Measurements from ENCODE around the gene TMEM47. TPM values are rescaled to one million over a fixed set of nuclear protein-coding genes. Genes with fewer than 3 reads are reported as not detected.
A peak's percentile ranks its signal among the peaks of the same experiment; 100 is the strongest.

TMEM47 gene
- total RNA-seq, 1 donor from 2014 or later = 11.1 TPM

DNA sequence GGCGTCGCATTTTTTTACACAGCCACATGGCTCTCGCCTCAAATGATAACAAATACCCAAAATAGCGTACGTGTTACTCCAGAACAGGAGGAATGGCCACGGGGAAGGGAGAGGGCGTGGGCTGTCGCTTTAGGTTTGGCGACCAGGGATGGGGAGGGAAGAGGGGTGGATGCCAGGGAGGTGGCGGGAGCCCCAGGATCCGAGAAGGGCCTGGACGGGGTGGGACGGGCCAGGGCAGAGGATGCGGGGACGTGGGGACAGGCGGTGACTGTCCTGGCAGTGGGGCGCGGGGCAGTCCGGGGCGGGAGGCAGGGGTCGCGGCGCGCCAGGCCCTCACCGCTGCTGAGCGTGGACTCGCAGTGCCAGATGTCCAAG, 631 bp downstream of the TMEM47 start:
- peak overlapping the region; percentile 79 for H3K4me3 Mint-ChIP-seq
- DNase-seq (ENCODE audit: low spot score in 2 of 2, unreplicated experiment in 2 of 2) = peak in 1 of 2 experiments; percentile 20
- H3K9me3 Mint-ChIP-seq = no peaks in the 10 kb centered on the region
- H3K27ac Mint-ChIP-seq = peak overlapping the region; percentile 90
- peaks cover 34% of the 10 kb centered on the region for H3K4me1 Mint-ChIP-seq
- no peaks in the 10 kb centered on the region for H3K36me3 Mint-ChIP-seq
- peaks cover 46% of the 10 kb centered on the region for H3K27me3 Mint-ChIP-seq (ENCODE audit: low read depth)
- TF ChIP-seq CTCF (IDR thresholded peaks at IDR 0.05; ENCODE audit: unreplicated experiment) = no peak

GRCh38 chrX:34655501-34656455, 1.3 kb downstream of the TMEM47 start:
- H3K27me3 Mint-ChIP-seq (ENCODE audit: low read depth) = peaks cover 46% of the 10 kb centered on the region
- H3K4me3 Mint-ChIP-seq = peak overlapping the region; percentile 79
- no peak for TF ChIP-seq CTCF (IDR thresholded peaks at IDR 0.05; ENCODE audit: unreplicated experiment)
- peaks cover 34% of the 10 kb centered on the region for H3K4me1 Mint-ChIP-seq
- no peaks in the 10 kb centered on the region for H3K36me3 Mint-ChIP-seq
- peak overlapping the region; percentile 90 for H3K27ac Mint-ChIP-seq
- H3K9me3 Mint-ChIP-seq = no peaks in the 10 kb centered on the region
- no peak for DNase-seq (ENCODE audit: low spot score in 2 of 2, unreplicated experiment in 2 of 2)

- peak overlapping the region; percentile 79 for H3K4me3 Mint-ChIP-seq
- no peaks in the 10 kb centered on the region for H3K9me3 Mint-ChIP-seq
- H3K4me1 Mint-ChIP-seq = peaks cover 34% of the 10 kb centered on the region
- DNase-seq (ENCODE audit: low spot score in 2 of 2, unreplicated experiment in 2 of 2) = no peak
- peaks cover 45% of the 10 kb centered on the region for H3K27me3 Mint-ChIP-seq (ENCODE audit: low read depth)
- H3K27ac Mint-ChIP-seq = peak overlapping the region; percentile 90
- TF ChIP-seq CTCF (IDR thresholded peaks at IDR 0.05; ENCODE audit: unreplicated experiment) = no peak
- no peaks in the 10 kb centered on the region for H3K36me3 Mint-ChIP-seq
Observed at GRCh38 chrX:34654696-34655490, 2.2 kb downstream of the TMEM47 start.

GRCh38 chrX:34653811-34654210, 3.3 kb downstream of the TMEM47 start:
- H3K9me3 Mint-ChIP-seq = peaks cover 5% of the 10 kb centered on the region
- no peak for TF ChIP-seq CTCF (IDR thresholded peaks at IDR 0.05; ENCODE audit: unreplicated experiment)
- peaks cover 34% of the 10 kb centered on the region for H3K27me3 Mint-ChIP-seq (ENCODE audit: low read depth)
- no peaks in the 10 kb centered on the region for H3K36me3 Mint-ChIP-seq
- H3K4me3 Mint-ChIP-seq = peak overlapping the region; percentile 79
- H3K27ac Mint-ChIP-seq = peak overlapping the region; percentile 90
- no peak for DNase-seq (ENCODE audit: low spot score in 2 of 2, unreplicated experiment in 2 of 2)
- peaks cover 34% of the 10 kb centered on the region for H3K4me1 Mint-ChIP-seq

- TF ChIP-seq CTCF (IDR thresholded peaks at IDR 0.05; ENCODE audit: unreplicated experiment) = no peak
- Mint-ChIP-seq H3K36me3 (peaks cover 2% of the 10 kb centered on the region), H3K9me3 (peaks cover 3% of the 10 kb centered on the region), H3K4me1 (no peaks in the 10 kb centered on the region), H3K27ac (no peak overlapping the region), H3K4me3 (no peak overlapping the region), H3K27me3 (ENCODE audit: low read depth) (no peaks in the 10 kb centered on the region)
- no peak for DNase-seq (ENCODE audit: low spot score in 2 of 2, unreplicated experiment in 2 of 2)
Observed at GRCh38 chrX:34642849-34643248, 14.2 kb downstream of the TMEM47 start.

Data from mesothelial cell of epicardium (in vitro differentiated cells).